ENCODE measurements around the gene AP1G1. TPM values are rescaled to one million over a fixed set of nuclear protein-coding genes. Genes with fewer than 3 reads are reported as not detected.
"Not testable (repeated sequence)": the region's sequence is repeated elsewhere in the genome, so short reads cannot be mapped to it uniquely, and the experiment has no call there.

Gene AP1G1
- polyA plus RNA-seq, 1 donor from 2014 or later, result 57.1 TPM

- Histone ChIP-seq H3K27ac (ENCODE audit: low read length) (no peak overlapping the region), H3K9me2 (ENCODE audit: insufficient read depth, low read length) (no peaks in the 10 kb centered on the region), H3K36me3 (ENCODE audit: insufficient read depth, low read length) (no peaks in the 10 kb centered on the region), H3K27me3 (ENCODE audit: insufficient read depth, low read depth, low read length) (no peaks in the 10 kb centered on the region), H3K4me2 (ENCODE audit: low read length) (no peak overlapping the region), H3K4me3 (ENCODE audit: low read length) (no peak overlapping the region), H2AFZ (ENCODE audit: low read depth, low read length) (no peak overlapping the region), H3K9me3 (ENCODE audit: low read length) (no peaks in the 10 kb centered on the region), H4K20me1 (ENCODE audit: insufficient read depth) (no peaks in the 10 kb centered on the region), H3K9ac (ENCODE audit: low read length) (no peak overlapping the region), H3K79me2 (replicated peaks; ENCODE audit: insufficient read depth, low read length) (no peaks in the 10 kb centered on the region), H3F3A (ENCODE audit: insufficient read depth, low read length, poor library complexity, severe bottlenecking) (no peaks in the 10 kb centered on the region)
- TF ChIP-seq POLR2AphosphoS5 (IDR thresholded peaks at IDR 0.05) (no peak), TAF1 (IDR thresholded peaks at IDR 0.05; ENCODE audit: low read depth) (no peak), EP300 (conservative IDR thresholded peaks at IDR 0.05; ENCODE audit: poor library complexity, severe bottlenecking) (no peak), RAD21 (conservative IDR thresholded peaks at IDR 0.05) (no peak), EZH2 (IDR thresholded peaks at IDR 0.05; ENCODE audit: borderline replicate concordance, insufficient read depth, low read length, poor library complexity, severe bottlenecking) (no peak), SMC3 (conservative IDR thresholded peaks at IDR 0.05; ENCODE audit: poor library complexity) (no peak), REST (IDR thresholded peaks at IDR 0.05; ENCODE audit: borderline replicate concordance) (no peak), CTCF (IDR thresholded peaks at IDR 0.05; ENCODE audit: poor library complexity, severe bottlenecking) (no peak), MXI1 (conservative IDR thresholded peaks at IDR 0.05; ENCODE audit: poor library complexity, severe bottlenecking) (no peak)
Measured at GRCh38 chr16:71837150-71837549, 28.5 kb upstream of the AP1G1 start.

GRCh38 chr16:71834291-71834690 lies 25.7 kb upstream of the AP1G1 start:
- Histone ChIP-seq H3K4me2 (ENCODE audit: low read length) (no peak overlapping the region), H4K20me1 (ENCODE audit: insufficient read depth) (no peaks in the 10 kb centered on the region), H3K9me2 (ENCODE audit: insufficient read depth, low read length) (no peaks in the 10 kb centered on the region), H3K27ac (ENCODE audit: low read length) (no peak overlapping the region), H3F3A (ENCODE audit: insufficient read depth, low read length, poor library complexity, severe bottlenecking) (no peaks in the 10 kb centered on the region), H3K27me3 (ENCODE audit: insufficient read depth, low read depth, low read length) (no peaks in the 10 kb centered on the region), H3K36me3 (ENCODE audit: insufficient read depth, low read length) (no peaks in the 10 kb centered on the region), H3K79me2 (replicated peaks; ENCODE audit: insufficient read depth, low read length) (no peaks in the 10 kb centered on the region), H3K9me3 (ENCODE audit: low read length) (no peaks in the 10 kb centered on the region), H3K9ac (ENCODE audit: low read length) (no peak overlapping the region), H3K4me3 (ENCODE audit: low read length) (no peak overlapping the region), H2AFZ (ENCODE audit: low read depth, low read length) (no peak overlapping the region)
- TF ChIP-seq EZH2 (IDR thresholded peaks at IDR 0.05; ENCODE audit: borderline replicate concordance, insufficient read depth, low read length, poor library complexity, severe bottlenecking) (no peak), POLR2AphosphoS5 (IDR thresholded peaks at IDR 0.05) (no peak), MXI1 (conservative IDR thresholded peaks at IDR 0.05; ENCODE audit: poor library complexity, severe bottlenecking) (no peak), REST (IDR thresholded peaks at IDR 0.05; ENCODE audit: borderline replicate concordance) (no peak), SMC3 (conservative IDR thresholded peaks at IDR 0.05; ENCODE audit: poor library complexity) (no peak), CTCF (IDR thresholded peaks at IDR 0.05; ENCODE audit: poor library complexity, severe bottlenecking) (no peak)

- not testable (repeated sequence) for H3K79me2 ChIP-seq (replicated peaks; ENCODE audit: insufficient read depth, low read length); H3K36me3 ChIP-seq (ENCODE audit: insufficient read depth, low read length); H3K27me3 ChIP-seq (ENCODE audit: insufficient read depth, low read depth, low read length); H3K4me2 ChIP-seq (ENCODE audit: low read length); H2AFZ ChIP-seq (ENCODE audit: low read depth, low read length); H3K27ac ChIP-seq (ENCODE audit: low read length); H3K4me3 ChIP-seq (ENCODE audit: low read length); H3K9me3 ChIP-seq (ENCODE audit: low read length); H4K20me1 ChIP-seq (ENCODE audit: insufficient read depth); H3F3A ChIP-seq (ENCODE audit: insufficient read depth, low read length, poor library complexity, severe bottlenecking); H3K9ac ChIP-seq (ENCODE audit: low read length); H3K9me2 ChIP-seq (ENCODE audit: insufficient read depth, low read length)
Measured at GRCh38 chr16:71832112-71832511, 23.5 kb upstream of the AP1G1 start.

Measured in neural cell (in vitro differentiated cells).